Fibroblast of peridontal ligament (primary cell): Measurements from ENCODE around the gene HOXB7.

Source experiments
- DNase-seq: peaks from one replicate; pipeline ENCODE4 v3.0.0-alpha.2; 2010; ENCODE audit errors: extremely low read depth

Gene HOXB7

DNA sequence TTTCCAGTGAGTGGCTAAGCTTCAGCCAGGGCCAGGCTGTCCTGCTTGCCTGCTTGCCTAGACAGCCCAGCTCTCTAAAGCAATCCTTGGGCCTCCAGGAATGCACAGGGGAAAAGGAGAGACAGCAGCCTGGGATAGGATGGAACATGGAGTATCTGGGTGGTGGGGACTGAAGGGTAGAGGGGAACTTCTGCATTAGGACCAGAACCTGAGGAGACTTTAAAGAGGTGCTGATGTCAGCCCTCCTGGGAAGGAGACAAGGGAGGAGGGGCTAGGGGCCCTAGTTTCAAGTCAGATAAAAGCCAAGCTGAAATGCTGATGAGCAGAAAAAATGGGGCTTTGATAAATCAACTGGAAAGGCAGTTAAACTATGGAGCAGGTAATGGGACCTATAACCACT, 1.8 kb downstream of the HOXB7 start:
- no peak for DNase-seq

DNA sequence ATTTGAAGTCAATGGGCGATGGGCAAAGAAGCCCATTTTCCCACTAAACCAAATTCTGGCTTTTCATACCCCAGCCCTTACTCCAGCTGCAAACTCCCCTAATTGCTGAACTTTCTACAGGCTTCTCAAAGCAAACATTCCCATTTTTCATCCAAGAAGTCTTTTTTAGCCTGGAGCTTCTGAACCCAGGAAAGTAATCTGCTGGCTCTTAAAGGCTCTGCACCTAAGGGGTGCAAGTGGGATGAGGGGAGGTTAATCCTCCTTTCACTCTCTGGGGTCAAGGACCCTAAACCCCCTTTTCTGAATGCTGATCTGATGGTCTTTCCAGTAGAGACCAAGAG, 2.4 kb downstream of the HOXB7 start:
- no peak for DNase-seq

DNA sequence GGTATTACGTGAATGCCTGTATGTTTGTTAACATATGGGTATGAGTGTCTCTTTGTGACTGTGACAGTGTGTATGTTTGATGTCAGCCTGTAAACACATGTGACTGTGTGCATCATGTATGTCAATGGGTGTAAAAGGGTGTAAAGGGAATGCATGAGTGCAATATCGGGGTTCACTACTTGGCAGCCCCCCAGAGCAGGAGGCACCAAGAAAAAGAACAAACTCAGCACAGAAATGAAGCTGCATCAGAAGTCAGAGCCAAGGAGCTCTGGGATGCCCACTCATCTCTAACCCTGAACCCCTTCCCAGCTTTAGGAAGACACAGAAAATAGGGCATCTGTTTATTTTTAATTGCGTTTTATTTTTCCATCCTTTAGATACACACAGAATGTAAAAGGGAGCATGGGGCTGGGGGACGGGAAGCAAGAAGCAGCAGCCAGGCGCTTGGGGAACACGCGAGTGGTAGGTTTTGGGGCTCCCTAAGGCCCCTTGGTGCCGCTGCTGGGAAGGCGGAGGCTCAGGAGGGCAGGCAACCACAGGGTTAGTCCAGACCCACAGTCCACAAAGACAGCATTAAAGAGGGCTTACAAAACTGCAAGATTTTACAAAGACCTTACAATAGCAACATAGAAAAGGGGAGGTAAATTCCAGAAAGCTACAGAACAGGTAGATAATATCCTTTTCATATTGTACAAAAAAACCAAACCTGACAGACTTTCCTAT, 3.8 kb downstream of the HOXB7 start:
- no peak for DNase-seq

DNA sequence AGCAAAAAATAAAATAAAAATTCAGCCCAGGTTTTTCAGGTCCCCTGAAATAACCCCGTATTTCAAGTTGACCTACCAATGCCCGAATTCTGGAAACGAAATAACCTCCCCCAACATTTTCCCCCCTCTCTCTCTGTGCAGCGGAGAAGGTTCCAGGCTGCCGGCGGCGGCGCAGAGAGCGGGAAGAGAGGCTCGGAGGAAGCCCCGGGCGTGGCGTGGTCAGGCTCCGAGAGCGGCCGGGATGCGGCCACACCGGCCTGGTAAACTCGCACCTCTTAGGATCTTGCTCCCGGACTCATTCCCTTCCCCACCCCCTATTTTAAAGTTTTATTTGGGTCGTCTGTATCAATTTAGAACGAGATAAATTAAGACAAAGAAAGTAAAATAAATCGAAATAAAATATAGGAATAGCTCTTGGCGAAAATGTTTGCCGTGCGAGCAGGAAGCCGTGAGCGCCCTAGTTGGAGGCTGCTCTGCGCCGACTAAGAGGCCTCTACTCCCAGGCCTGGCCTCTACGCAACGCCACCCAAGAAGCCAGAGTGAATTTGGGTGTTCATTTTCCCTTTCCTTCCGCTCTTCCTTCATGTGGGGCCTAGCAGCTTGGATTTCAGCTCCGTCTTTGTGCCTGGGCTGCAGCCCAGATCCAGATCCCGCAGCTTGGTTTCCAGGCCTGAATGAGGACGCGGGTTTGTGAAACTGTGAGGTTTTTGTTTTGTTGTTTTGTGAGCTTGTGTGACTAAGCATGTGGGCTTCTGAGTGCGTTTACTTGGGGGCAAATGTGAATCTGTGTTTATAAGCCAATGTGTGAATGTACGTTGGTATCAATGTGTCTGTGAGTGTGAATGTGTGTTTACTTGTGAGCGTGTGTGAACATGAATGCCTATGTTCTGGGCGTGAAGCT, 4.6 kb downstream of the HOXB7 start:
- no peak for DNase-seq

DNA sequence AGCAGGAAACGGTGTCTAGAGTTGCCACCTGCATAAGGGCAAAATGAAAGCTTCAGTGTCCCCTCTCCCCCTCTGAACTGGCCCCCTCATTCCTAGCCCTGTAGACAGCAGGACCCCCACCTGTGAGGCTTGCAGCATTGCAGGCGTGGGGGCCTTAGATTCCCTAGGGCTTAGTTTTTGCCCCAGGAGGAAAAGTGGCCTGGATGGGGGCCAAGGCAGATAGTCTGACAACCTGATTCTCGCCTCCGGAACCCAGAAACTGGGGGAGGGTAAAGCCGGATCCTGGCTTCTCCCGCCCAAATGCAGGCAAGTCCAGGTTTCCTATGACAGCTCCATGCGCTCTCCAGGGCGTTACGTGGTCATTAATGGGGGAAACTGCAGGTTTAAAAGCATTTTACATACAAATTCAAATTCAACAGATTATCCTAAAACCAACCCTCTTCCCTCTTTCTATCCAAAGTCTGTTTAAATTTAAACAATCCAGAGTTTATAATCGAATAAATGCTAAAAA, 5.4 kb downstream of the HOXB7 start:
- DNase-seq, result no peak

DNA sequence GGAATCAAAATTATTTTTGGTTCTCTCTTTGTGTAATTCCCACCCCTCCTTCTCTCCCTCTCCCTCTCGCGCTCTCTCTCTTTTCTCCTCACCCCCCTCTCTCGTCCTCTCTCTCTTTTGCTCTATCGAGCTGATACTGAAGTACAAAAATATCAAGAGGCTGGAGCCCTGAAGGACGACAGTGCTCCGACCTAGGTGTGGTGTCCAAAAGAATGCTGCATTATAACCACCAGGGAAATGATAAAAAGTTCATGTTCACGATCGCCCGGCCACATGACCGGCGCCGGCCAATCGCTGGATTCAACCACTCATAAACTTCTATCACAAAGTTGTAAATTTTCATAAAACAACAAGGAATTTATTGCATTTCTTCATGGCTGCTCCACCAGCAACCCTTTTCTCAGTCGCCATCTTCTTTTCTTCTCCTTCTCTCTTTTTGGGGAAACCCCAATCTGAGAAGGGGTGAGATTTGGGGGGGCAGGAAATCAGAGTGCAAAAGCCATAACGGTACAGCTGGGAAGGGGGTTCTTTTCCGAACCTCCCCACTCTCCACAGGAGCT, 6.0 kb downstream of the HOXB7 start, which contains the start of gene HOXB6:
Gene HOXB6, minus strand, starts transcription at position 217 of the 560 bp plus-strand sequence. CDS start 6,836 bp downstream, outside the sequence.
- no peak for DNase-seq

DNA sequence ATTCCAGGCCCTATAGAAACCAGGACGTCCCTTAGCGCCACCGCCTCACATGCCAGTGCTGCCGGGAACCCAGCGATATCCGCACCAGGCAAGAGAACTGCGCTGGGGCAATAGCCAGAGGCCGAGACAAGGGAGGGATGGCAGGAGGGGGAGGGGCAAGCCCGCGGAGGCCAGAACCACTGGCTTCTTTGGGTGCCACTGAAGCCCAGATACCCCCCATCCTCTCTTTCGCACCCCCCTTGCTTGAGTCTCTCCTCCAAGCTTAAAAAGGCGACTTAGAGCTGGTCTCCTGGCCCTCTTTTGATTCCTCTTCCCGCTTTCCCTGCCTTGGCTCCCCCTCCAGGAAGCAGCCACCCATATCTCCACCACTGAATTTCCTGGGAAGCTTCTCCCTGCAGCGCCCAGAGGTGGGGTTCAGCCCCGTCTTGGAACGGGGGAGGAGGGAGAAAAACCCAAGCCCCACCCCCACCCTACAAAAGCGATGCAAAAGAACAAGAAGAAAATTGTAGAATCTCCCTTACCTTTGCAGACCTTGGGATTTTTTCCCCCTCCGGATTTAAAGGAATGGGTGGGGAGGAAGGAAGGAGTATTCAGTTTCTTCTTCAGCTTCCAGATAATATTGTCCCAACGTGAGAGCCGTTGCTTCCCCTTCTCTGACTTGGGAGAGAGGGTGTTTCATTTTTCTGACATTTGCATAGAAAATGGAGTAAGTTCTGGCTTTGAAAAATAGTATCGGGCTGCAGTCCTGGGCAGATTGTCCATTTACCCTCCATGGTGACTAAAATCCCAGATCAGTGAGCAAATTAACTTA, 6.7 kb downstream of the HOXB7 start:
- DNase-seq, result no peak

DNA sequence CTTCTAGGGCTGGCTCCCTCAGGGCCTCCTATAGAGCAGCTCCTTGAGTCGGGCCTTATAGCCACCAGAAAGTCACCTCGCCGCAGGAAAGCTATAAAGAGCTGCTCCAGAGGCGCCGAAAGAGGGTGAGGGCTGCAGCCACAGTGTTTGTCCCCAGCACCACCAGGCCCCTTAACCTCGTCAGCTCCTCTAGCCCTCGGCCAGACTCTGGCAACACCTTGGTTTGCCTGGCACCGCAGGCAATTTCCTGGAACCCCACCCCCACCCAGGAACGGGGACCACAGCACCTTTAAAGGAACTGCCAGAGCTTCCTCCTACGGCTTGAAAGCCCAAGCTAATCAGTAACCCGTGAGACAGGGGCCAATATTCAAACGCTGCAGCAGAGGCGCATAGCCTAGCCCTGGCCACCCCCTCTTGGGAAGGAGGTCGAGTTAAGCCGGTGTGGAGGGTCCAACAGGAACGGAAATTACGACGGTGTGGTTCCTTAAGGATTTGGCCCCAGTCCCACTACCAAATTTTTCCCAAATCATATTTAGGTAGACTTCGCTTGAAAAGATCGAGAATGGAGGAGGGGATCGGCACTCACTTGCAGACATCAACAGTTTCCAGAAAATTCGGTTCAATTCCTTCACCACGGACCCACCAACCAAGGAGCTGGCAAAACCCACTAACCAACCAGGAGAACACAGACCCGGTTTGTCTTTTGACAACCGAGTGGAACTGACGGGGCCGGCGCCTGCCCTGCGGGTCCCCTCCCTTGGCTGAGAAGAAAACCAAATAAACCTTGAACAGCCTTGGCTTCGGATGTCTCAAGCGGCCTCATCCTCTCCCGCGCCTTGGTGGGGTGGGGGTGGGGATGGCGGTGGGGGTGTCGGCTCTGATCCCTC, 9.0 kb downstream of the HOXB7 start:
- DNase-seq, result no peak

DNA sequence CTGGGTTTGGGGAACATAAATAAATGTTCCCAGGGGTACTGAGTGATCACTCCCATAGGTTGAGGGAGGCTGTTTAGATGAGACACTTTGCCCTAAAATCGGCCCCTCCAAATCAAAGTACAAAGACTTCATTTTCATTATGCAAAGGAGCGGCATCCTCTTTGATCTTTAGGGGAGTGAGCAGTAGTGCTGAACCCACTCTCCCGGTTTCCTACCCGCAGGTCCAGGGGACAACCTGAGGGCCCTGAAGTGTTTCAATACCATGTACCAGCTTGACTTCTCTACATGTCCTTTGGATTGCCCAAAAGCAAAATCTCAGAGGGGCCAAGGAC, 9.6 kb downstream of the HOXB7 start:
- DNase-seq, result no peak

DNA sequence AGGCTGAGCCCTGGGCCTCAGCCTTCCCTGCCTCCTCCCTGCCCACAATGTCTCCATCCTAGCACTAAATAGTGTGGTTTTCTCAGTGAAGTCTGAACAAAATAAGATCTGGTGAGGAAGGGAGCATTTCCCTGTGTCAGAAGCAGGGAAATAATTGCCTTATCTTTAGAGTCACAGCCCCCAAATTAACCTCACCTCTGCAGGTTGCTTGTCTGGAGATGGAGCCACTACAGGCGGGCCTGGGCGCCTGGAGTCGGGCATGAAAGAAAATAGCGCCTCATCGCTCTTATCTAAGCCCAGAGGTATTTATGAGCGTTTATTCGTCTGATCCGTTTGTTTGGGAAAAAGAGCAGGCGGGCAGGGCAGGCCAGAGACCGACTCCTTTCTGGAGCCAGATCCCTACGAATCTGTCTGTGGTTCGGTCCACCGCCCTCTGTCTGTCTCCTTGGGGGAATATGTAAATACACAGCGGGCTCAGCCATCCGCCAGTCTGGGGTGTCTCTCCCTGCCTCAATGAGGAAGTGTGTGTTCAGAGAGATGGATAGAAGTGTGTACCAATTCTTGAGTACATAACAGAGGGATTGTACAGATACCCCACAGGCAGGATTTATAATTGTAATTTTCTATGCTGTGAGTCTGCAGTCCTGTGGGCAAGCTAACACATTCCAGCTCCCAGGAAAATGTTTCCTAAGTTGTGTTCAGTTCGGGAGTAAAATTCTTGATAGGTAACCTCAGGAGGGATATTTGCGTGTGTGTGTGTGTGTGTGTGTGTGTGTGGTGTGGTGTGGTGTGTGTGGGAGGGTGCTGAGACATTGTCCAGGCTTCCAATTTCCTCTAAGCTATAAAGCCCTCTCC, 10.3 kb downstream of the HOXB7 start:
- DNase-seq, result no peak

DNA sequence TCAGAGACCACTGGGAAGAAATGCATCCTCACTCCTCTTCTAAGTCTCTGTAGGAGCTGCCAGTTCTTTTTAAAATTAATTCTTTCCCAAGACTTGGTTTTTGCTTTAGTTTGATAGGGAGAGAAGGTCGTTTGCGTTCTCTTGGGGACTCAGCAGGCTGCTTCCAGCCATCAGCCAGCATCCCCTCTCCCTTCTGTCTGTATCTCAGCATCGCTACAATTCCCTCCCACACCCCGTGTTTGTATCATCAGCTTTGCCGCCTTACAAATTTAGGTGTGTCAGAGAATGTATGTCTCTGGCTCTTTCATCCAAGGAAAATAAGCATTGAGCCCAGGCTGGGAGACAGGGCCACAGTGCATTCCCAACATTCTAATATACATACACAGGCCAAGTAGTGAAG, 11.5 kb downstream of the HOXB7 start:
- no peak for DNase-seq

DNA sequence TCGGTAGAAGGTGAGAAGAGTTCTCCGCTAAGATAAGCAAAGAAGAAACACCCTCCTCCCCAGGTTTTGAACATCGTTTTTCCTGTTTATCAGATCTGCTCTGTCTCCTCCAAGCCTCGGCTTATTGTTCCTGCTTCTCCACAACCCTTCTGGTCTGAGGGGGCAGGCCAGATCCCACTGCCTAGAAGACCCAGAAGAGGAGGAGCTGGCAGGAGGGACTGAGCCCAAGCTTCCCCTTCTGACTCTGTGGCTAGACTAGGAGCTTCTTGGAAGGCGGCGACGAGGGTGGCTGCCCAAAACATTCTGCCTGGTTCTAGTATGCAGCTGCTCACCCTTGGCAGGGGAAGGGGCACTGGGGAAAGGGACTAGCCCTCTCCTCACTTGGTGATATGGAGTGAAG, 12.1 kb downstream of the HOXB7 start:
- DNase-seq, result no peak

DNA sequence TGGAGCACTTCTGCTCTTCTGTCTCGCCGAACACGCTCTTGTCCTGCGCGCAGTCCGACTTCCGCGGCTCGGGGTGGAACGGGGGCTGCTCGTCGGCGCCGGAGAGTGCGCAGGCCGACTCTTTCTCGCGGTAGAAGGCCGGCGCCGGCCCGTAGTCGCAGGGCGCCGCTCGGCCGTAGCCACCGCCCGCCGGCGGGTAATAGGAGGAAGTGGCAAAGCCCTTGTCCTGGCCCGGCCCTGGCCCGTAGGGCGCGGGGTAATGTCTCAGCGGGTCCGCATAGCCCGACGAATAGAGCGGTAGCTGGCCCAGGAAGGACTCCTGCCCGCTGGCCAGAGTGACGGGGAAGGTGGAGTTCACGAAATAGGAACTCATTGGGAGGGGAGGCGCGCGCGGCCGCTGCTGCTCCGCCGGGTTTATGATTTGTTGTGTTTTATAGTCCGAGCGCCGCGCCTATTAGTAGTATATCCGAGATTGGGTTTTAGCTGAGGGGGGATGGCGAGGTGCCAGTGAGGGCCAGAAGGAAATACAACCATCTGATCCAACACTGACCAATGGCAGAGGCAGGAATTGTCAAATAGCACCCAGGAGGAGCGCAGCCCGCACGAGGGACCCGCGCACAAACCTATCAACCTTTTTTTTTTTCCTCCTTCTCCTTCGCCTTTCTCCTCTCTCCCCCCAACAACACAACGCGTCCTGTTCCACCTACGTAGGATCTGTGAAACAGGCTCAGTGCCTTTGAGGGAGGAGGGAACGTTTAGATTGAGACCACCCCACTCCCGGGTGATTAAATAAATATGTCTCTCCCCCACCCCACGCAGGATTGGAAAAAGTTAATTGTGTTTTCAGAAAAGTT, 12.8 kb downstream of the HOXB7 start:
- DNase-seq, result no peak

DNA sequence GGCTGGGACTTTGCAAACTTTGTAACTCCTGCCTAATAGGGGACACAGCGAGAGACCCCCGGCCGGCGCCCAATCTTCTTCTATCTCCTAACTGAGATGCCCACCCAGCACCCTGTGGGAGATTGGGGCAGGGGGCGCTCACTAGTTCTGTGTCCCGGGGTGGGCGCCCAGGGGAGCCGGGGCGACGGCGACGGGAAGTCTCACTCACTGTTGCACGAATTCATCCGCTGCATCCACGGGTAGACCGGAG, 13.4 kb downstream of the HOXB7 start:
- DNase-seq, result no peak

DNA sequence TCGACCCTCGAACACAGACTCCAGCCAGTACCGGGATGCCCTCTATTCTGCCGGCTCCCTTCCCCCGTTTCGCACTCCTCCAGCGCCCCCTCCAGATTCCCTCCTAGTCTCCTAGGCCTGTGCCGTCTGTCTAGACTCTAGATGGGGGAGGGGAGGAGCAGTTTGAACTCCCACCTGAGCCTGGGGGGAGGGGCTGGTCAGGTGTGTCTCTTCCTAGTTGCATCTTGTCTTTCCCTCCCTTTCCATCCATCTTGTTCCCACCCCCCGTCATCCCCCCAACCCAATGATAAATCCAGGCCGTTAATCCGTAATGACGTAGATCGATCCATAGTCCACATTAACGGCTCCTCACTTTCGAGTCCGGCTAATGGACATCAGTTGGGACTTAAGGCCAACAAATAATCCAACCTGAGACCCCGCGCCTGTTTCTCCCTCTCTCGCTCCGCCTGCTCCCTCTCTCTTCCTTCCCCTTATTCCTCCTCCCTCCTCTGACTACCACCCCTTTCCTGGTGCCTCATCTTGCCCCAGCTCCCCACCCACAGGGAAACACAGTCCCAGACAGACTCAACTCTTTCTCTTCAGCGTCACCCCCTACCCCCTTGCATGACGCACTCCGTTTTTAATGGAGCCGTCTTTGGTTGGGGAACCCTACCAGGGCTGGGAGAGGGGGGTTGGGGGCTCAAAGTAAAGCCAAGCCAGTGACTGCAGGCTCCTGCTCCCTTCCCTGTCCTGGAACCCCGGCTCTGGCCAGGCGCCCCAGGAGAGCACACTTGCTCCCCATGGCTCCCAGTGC, 13.9 kb downstream of the HOXB7 start:
- no peak for DNase-seq

DNA sequence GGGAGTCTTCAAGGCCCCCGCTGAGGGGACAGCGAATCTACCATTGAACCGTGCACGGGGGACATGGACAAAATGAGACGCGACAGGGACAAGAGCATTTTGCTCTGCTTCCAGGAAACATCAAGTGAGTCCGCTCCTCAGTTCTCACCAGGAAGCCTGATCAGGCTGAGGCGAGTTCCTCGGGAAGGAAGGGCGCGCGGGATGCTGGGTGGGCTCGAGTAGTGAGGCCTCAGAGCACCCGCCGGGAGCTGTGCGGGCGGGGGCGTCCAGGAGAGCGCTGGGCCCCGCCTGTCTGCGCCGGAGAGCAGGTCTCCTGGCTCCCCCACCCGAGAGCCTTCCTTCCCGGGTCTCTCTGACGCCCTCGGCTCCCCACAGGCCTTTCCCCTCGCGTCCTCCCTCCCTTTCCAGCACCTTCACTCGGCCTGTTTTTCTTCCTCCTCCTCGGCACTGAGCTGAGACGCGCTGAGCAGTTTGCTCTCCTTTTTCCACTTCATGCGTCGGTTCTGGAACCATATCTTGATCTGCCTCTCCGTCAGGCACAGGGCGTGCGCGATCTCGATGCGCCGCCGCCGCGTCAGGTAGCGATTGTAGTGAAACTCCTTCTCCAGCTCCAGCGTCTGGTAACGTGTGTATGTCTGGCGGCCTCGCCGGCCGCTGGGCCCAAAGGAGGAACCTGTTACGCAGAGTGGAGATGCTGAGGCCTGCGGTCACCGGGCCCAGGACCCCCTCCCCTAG, 14.7 kb downstream of the HOXB7 start:
- DNase-seq, result no peak

DNA sequence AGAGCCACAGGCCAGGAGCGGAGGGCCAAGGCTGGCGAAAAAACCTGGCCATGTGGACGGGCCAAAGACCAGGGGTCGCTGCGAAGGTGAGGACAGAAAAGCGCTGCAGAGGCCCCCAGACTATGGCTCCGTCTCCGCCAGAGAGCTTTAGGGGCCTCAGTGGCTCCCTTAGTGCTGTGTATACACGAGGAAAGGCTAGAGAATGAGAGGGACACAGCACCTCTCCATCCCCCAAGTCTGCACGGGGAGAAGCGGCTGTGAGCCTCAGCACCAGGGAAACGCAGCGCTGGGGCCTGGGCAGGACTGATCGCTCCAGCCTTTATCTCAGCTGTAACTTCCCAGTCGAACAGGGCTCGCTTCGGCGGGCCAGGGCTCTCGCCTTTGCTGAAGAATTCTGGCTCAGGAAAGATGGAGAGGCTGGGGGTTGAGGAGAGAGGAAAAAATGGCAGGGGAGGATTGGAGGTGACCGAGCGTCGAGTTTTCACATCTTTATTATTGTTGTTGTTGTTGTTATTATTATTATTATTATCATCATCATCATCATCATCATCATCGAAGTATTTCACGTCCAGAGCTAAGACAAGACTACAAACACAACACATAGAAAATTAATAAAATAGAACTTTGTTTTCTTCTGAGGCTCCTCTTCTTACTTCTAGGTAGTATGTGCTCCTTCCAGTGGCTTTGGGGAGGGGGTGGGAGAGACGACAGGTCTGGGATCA, 15.4 kb downstream of the HOXB7 start:
- no peak for DNase-seq
